IMR-90 (cell line): ENCODE results near the gene C13orf42. TPM values are rescaled to one million over a fixed set of nuclear protein-coding genes. Genes with fewer than 3 reads are reported as not detected.

Experiments
- ATAC-seq: fragments of 200-7000 bp; cut with Tn5 transposase; 2 replicates; pipeline ENCODE4 v1.9.1; 2020; ENCODE audit warnings: low read depth, mild to moderate bottlenecking, moderate library complexity
- BruUV-seq: library from RNA; stranded (reverse); fragments of 400-500 nt; replicated peaks from 2 replicates; lab custom pipeline; 2021; lab: Mats Ljungman, UMichigan
- CTCF ChIA-PET: fragments of 300-600 bp; formaldehyde crosslinking; extraction: SDS; loops from one replicate; lab custom pipeline; 2021; ENCODE audit warnings: antibody characterized with exemption; lab: Yijun Ruan, JAX
- POLR2A ChIA-PET: fragments of 300-600 bp; sonication (Branson Sonifier 250); formaldehyde crosslinking; loops from one replicate; lab custom pipeline; 2022; ENCODE audit warnings: antibody characterized with exemption; ENCODE audit not compliant: unreplicated experiment; lab: Charles Lee
- DNase-seq: peaks from one replicate; pipeline ENCODE4 v3.0.0; 2013
- H2AFZ ChIP-seq: replicated peaks from 2 replicates; pipeline ENCODE3; 2013; ENCODE audit warnings: low read length, mild to moderate bottlenecking; ENCODE audit not compliant: poor library complexity
- H2AK5ac ChIP-seq: 2 replicates; pipeline ENCODE4 v1.6.1; 2013; ENCODE audit warnings: low read depth, low read length, inconsistent platforms
- H2AK9ac ChIP-seq: replicated peaks from 2 replicates; pipeline ENCODE3; 2013; ENCODE audit warnings: mild to moderate bottlenecking, low read depth, low read length, moderate library complexity; ENCODE audit not compliant: poor library complexity
- H2BK120ac ChIP-seq: 2 replicates; pipeline ENCODE4 v1.6.1; 2013; ENCODE audit warnings: low read depth, low read length, inconsistent platforms
- H2BK15ac ChIP-seq: 3 replicates; pipeline ENCODE4 v1.6.1; 2013; ENCODE audit warnings: low read depth, low read length, inconsistent platforms
- H2BK20ac ChIP-seq: 2 replicates; pipeline ENCODE4 v1.6.1; 2013; ENCODE audit warnings: low read depth, mild to moderate bottlenecking, inconsistent platforms, low read length, moderate library complexity
- H2BK5ac ChIP-seq: 2 replicates; pipeline ENCODE4 v1.6.1; 2013; ENCODE audit warnings: mild to moderate bottlenecking, low read depth, low read length, inconsistent platforms; ENCODE audit not compliant: poor library complexity, severe bottlenecking
- H3K14ac ChIP-seq: replicated peaks from 2 replicates; pipeline ENCODE4 v1.6.1; 2013; ENCODE audit warnings: low read depth, low read length, inconsistent platforms
- H3K18ac ChIP-seq: 2 replicates; pipeline ENCODE4 v1.6.1; 2013; ENCODE audit warnings: low read depth, low read length, control low read depth
- H3K23ac ChIP-seq: 2 replicates; pipeline ENCODE4 v1.6.1; 2013; ENCODE audit warnings: low read depth, low read length, inconsistent platforms
- H3K27ac ChIP-seq: 2 replicates; pipeline ENCODE4 v1.5.1; 2013; ENCODE audit warnings: mild to moderate bottlenecking, control low read depth, low read length; ENCODE audit not compliant: insufficient read depth
- H3K27me3 ChIP-seq: 2 replicates; pipeline ENCODE4 v1.6.1; 2013; ENCODE audit warnings: low read length; ENCODE audit not compliant: control insufficient read depth, insufficient read depth
- H3K36me3 ChIP-seq: 2 replicates; pipeline ENCODE4 v1.6.1; 2013; ENCODE audit warnings: low read length, mixed read lengths; ENCODE audit not compliant: control insufficient read depth, insufficient read depth
- H3K4ac ChIP-seq: 2 replicates; pipeline ENCODE4 v1.6.1; 2013; ENCODE audit warnings: low read depth, low read length, inconsistent platforms
- H3K4me1 ChIP-seq: 2 replicates; pipeline ENCODE4 v1.6.1; 2013; ENCODE audit warnings: low read length, mixed read lengths; ENCODE audit not compliant: control insufficient read depth, insufficient read depth
- H3K4me2 ChIP-seq: 2 replicates; pipeline ENCODE4 v1.6.1; 2013; ENCODE audit warnings: low read depth, mild to moderate bottlenecking, control low read depth, low read length, moderate library complexity
- H3K4me3 ChIP-seq: 2 replicates; pipeline ENCODE4 v1.5.1; 2013; ENCODE audit warnings: low read depth, mild to moderate bottlenecking, control low read depth, low read length, moderate library complexity; ENCODE audit not compliant: insufficient read depth
- H3K56ac ChIP-seq: 2 replicates; pipeline ENCODE4 v1.6.1; 2013; ENCODE audit warnings: low read length, inconsistent platforms; ENCODE audit not compliant: insufficient read depth; ENCODE audit errors: extremely low read depth
- H3K79me1 ChIP-seq, 2 experiments: 2 replicates each; pipeline ENCODE4 v1.6.1; 2013; ENCODE audit warnings: low read length in 2 of 2, inconsistent platforms in 1 of 2, low read depth in 1 of 2
- H3K9ac ChIP-seq: 2 replicates; pipeline ENCODE4 v1.6.1; 2013; ENCODE audit warnings: low read depth, low read length, control low read depth
- H3K9me1 ChIP-seq: 2 replicates; pipeline ENCODE4 v1.6.1; 2013; ENCODE audit warnings: low read length, inconsistent platforms; ENCODE audit not compliant: insufficient read depth
- H3K9me3 ChIP-seq: 2 replicates; pipeline ENCODE4 v1.6.1; 2013; ENCODE audit warnings: low read length; ENCODE audit not compliant: control insufficient read depth, insufficient read depth
- H4K20me1 ChIP-seq: 2 replicates; pipeline ENCODE4 v1.6.1; 2013; ENCODE audit warnings: low read length, inconsistent platforms; ENCODE audit not compliant: insufficient read depth
- H4K5ac ChIP-seq: 2 replicates; pipeline ENCODE4 v1.6.1; 2013; ENCODE audit warnings: mild to moderate bottlenecking, low read depth, low read length, control low read depth
- H4K8ac ChIP-seq, 2 experiments: 2 replicates each; pipeline ENCODE4 v1.6.1; 2013; ENCODE audit warnings: low read depth in 2 of 2, low read length in 2 of 2, control low read depth in 1 of 2, inconsistent platforms in 1 of 2
- H4K91ac ChIP-seq: 2 replicates; pipeline ENCODE4 v1.6.1; 2013; ENCODE audit warnings: low read depth, low read length, inconsistent platforms; ENCODE audit not compliant: insufficient read depth
- FOS ChIP-seq: fragments of 150-350 bp; IDR thresholded peaks from 2 replicates; pipeline ENCODE4 v1.6.1; 2016; ENCODE audit warnings: low read depth, low read length
- MAFK ChIP-seq: IDR thresholded peaks from 2 replicates; pipeline ENCODE4 v1.6.1; 2012; ENCODE audit warnings: low read depth, low read length, improper control_type of control experiment
- MAZ ChIP-seq: IDR thresholded peaks from 2 replicates; pipeline ENCODE4 v1.6.1; 2012; ENCODE audit warnings: low read depth, mild to moderate bottlenecking, low read length, improper control_type of control experiment, moderate library complexity, borderline replicate concordance
- RAD21 ChIP-seq: IDR thresholded peaks from 2 replicates; pipeline ENCODE4 v1.6.1; 2012; ENCODE audit warnings: low read length, improper control_type of control experiment
- RFX5 ChIP-seq: IDR thresholded peaks from 2 replicates; pipeline ENCODE4 v1.8.0; 2012; ENCODE audit warnings: low read depth, mild to moderate bottlenecking, low read length, moderate library complexity
- WGBS, 2 experiments: methylation state at CpG; one replicate each; pipeline versions ENCODE4 v1.1.5 to v1.1.7; 2013; ENCODE audit warnings: missing lambda C conversion rate in 2 of 2; ENCODE audit not compliant: insufficient read length in 1 of 2; ENCODE audit errors: extremely low coverage in 2 of 2; 5-methylcytosine and 5-hydroxymethylcytosine counted together
- dilution Hi-C: fragments of 300-500 bp; cut with HindIII; formaldehyde crosslinking; loops from one replicate; pipeline ENCODE4 v1.14.3; 2018; ENCODE audit warnings: low sequenced_read_pairs; ENCODE audit not compliant: unreplicated experiment
- in situ Hi-C: fragments of 300-500 bp; cut with MboI; formaldehyde crosslinking; loops from 3 replicates; pipeline ENCODE4 v1.14.3; 2019; ENCODE audit warnings: low sequenced_read_pairs, inconsistent platforms, mixed read lengths
- intact Hi-C: fragments of 100-400 bp; cut with micrococcal nuclease; formaldehyde crosslinking; loops from 2 replicates; pipeline ENCODE4 v1.10.0; 2022
- polyA plus RNA-seq, 3 experiments: library from polyadenylated mRNA; depleted of rRNA; stranded (reverse); fragments of >200 nt; gene quantifications; 2 replicates each; pipeline ENCODE4 v1.2.3, GENCODE V29; 2012; ENCODE audit warnings: low replicate concordance in 1 of 3
- total RNA-seq: library from RNA; depleted of rRNA; stranded (reverse); fragments of >200 nt; gene quantifications from 2 replicates; pipeline ENCODE4 v1.2.3, GENCODE V29; 2012
- TF ChIP-seq, protein P1 (sequence below): fragments of 150-350 bp; IDR thresholded peaks from 2 replicates; pipeline ENCODE4 v1.6.1; 2017; ENCODE audit warnings: mild to moderate bottlenecking, antibody characterized with exemption, low read length, low read depth

Gene C13orf42
- total and polyA plus RNA-seq, 2 of the 4 experiments (the other 2 are of a cell fraction): not detected

DNA sequence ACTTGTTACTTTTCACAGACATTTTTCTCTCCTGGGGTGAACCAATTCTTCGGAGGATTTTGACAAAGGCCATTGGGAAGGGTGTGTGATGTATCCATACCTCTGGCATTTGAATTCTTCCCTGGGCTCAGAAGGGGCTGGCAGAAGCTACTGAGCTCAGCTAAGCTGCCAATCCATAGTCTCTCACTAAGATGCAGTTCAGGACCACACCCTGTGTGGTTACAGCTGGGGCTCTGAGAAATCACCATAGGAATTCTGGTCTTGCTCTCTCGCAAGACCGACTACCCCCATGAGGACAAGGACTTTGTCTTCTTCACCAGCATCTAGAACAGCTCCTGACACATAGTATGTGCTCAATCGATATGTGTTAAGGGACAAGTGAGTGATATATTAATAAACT is 6.0 kb downstream of the C13orf42 start:
- no peak overlapping the region for H2BK20ac ChIP-seq
- no peak overlapping the region for H2BK5ac ChIP-seq
- H3K4me1 ChIP-seq: no peaks in the 10 kb centered on the region
- no peak overlapping the region for H3K23ac ChIP-seq
- no peaks in the 10 kb centered on the region for H3K79me1 ChIP-seq
- intact Hi-C loops (no loop called here), dilution Hi-C loops (no loop called here), in situ Hi-C loops (no loop called here)
- no peak overlapping the region for H2BK120ac ChIP-seq
- H3K9ac ChIP-seq: no peak overlapping the region
- ATAC-seq (no peak), DNase-seq (no peak)
- TF ChIP-seq RFX5 (no peak), FOS (no peak), MAZ (no peak), RAD21 (no peak), MAFK (no peak)
- TF ChIP-seq, protein P1, sequence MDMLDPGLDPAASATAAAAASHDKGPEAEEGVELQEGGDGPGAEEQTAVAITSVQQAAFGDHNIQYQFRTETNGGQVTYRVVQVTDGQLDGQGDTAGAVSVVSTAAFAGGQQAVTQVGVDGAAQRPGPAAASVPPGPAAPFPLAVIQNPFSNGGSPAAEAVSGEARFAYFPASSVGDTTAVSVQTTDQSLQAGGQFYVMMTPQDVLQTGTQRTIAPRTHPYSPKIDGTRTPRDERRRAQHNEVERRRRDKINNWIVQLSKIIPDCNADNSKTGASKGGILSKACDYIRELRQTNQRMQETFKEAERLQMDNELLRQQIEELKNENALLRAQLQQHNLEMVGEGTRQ: no peak
- no peak overlapping the region for H3K27ac ChIP-seq
- no peak overlapping the region for H4K5ac ChIP-seq
- H2AK5ac ChIP-seq: no peak overlapping the region
- no peak overlapping the region for H2AFZ ChIP-seq
- H3K56ac ChIP-seq: no peak overlapping the region
- peaks cover 15% of the 10 kb centered on the region for H3K27me3 ChIP-seq
- no TSS peak for BruUV-seq
- no peaks in the 10 kb centered on the region for H3K9me3 ChIP-seq
- H3K4me3 ChIP-seq: no peak overlapping the region
- H4K91ac ChIP-seq: no peak overlapping the region
- no peak overlapping the region for H3K18ac ChIP-seq
- H2BK15ac ChIP-seq: no peak overlapping the region
- no peaks in the 10 kb centered on the region for H3K36me3 ChIP-seq
- H3K4ac ChIP-seq: no peak overlapping the region
- POLR2A ChIA-PET: no interaction called here
- no peak overlapping the region for H2AK9ac ChIP-seq
- no peak overlapping the region for H4K8ac ChIP-seq
- no peaks in the 10 kb centered on the region for H4K20me1 ChIP-seq
- H3K14ac ChIP-seq: no peak overlapping the region
- no peaks in the 10 kb centered on the region for H3K9me1 ChIP-seq
- CTCF ChIA-PET: interaction anchor here (0.6 kb wide), 1 partner anchor 138 kb away, joined by 3 read pairs; no protein-coding TSS in a partner anchor
- WGBS, 2 experiments: no CpG with 5 or more reads among the region's 4 CpGs
- H3K4me2 ChIP-seq: no peak overlapping the region
